A673 (cell line): ENCODE data around the gene SBF2. TPM values are rescaled to one million over a fixed set of nuclear protein-coding genes. Genes with fewer than 3 reads are reported as not detected.

Source experiments
- BruUV-seq: library from RNA; stranded (reverse); fragments of 400-500 nt; replicated peaks from 2 replicates; lab custom pipeline; 2021; lab: Mats Ljungman, UMichigan
- CTCF ChIA-PET: fragments of 300-600 bp; sonication (Branson Sonifier 250); formaldehyde crosslinking; loops from one replicate; lab custom pipeline; 2022; ENCODE audit warnings: antibody characterized with exemption; lab: Charles Lee
- POLR2A ChIA-PET: fragments of 300-600 bp; sonication (Branson Sonifier 250); formaldehyde crosslinking; loops from one replicate; lab custom pipeline; 2022; ENCODE audit warnings: antibody characterized with exemption; ENCODE audit not compliant: low non-redundant PET; lab: Charles Lee
- DNase-seq: peaks from one replicate; pipeline ENCODE4 v3.0.0-alpha.2; 2015; ENCODE audit warnings: low spot score
- H3K27ac ChIP-seq: fragments of 200-600 bp; sonication (generic); 2 replicates; pipeline ENCODE4 v1.5.1; 2016; ENCODE audit warnings: mixed run types, low read depth, mild to moderate bottlenecking, mixed read lengths, antibody characterized with exemption, low read length; ENCODE audit not compliant: poor library complexity, severe bottlenecking
- H3K27me3 ChIP-seq: fragments of 200-600 bp; sonication (generic); replicated peaks from 2 replicates; pipeline ENCODE4 v1.6.1; 2017; ENCODE audit warnings: mixed run types, low read depth, mild to moderate bottlenecking, mixed read lengths, antibody characterized with exemption, low read length; ENCODE audit not compliant: insufficient read depth, poor library complexity
- H3K36me3 ChIP-seq: fragments of 200-600 bp; sonication (generic); 2 replicates; pipeline ENCODE4 v1.6.1; 2016; ENCODE audit warnings: mixed run types, mild to moderate bottlenecking, mixed read lengths, antibody characterized with exemption, low read length; ENCODE audit not compliant: insufficient read depth, poor library complexity, severe bottlenecking
- H3K4me1 ChIP-seq: fragments of 200-600 bp; sonication (generic); 2 replicates; pipeline ENCODE4 v1.6.1; 2017; ENCODE audit warnings: mixed run types, mild to moderate bottlenecking, mixed read lengths, antibody characterized with exemption, low read length; ENCODE audit not compliant: insufficient read depth, poor library complexity, severe bottlenecking
- H3K4me3 ChIP-seq: fragments of 200-600 bp; sonication (generic); 2 replicates; pipeline ENCODE4 v1.5.1; 2016; ENCODE audit warnings: low read depth, mixed run types, mild to moderate bottlenecking, mixed read lengths, low read length; ENCODE audit not compliant: poor library complexity, severe bottlenecking
- H3K9me3 ChIP-seq: fragments of 200-600 bp; sonication (generic); 2 replicates; pipeline ENCODE4 v1.6.1; 2016; ENCODE audit warnings: mixed run types, low read depth, mild to moderate bottlenecking, mixed read lengths, antibody characterized with exemption, low read length; ENCODE audit not compliant: poor library complexity, severe bottlenecking
- EZH2 ChIP-seq: fragments of 200-600 bp; sonication (generic); IDR thresholded peaks from 2 replicates; pipeline ENCODE4 v1.6.1; 2017; ENCODE audit warnings: borderline replicate concordance, low read depth, mild to moderate bottlenecking, mixed read lengths, antibody characterized with exemption, low read length; ENCODE audit not compliant: poor library complexity, severe bottlenecking
- intact Hi-C: fragments of 100-400 bp; cut with micrococcal nuclease; formaldehyde crosslinking; loops from one replicate; pipeline ENCODE4 v1.10.0; 2022; ENCODE audit not compliant: unreplicated experiment
- total RNA-seq: library from RNA; stranded (reverse); gene quantifications from 2 replicates; pipeline ENCODE4 v1.2.3, GENCODE V29; 2021
- TF ChIP-seq, protein P1 (sequence below): fragments of 300-800, 200-600 bp; sonication (generic); conservative IDR thresholded peaks from 2 replicates; pipeline ENCODE4 v1.5.1; 2017; ENCODE audit warnings: low read depth, mild to moderate bottlenecking, antibody characterized with exemption, low read length, moderate library complexity, mixed read lengths

Gene SBF2
- total RNA-seq, 1 experiment from 2014 or later: 31.8 TPM

DNA sequence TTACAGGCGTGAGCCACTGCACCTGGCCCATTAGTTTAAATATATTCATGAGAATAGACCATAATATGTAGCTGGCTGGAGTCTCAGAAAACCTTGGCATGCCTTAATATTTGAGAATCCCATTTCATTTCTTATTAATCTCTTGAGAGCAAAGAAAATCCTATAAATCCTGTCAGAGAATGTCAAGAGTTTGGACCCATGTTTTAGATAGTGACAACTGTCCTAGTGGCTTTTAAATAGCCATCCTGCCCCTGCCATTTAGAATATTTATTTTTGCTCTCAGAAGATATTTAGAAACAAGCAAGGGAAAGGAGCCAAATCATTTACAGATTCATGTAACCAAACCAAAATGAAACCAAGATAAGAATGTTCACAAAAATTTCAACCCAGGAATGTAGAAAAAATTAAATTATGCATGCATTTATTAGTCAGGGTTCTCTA is 522.9 kb downstream of the SBF2 start:
- H3K9me3 ChIP-seq: no peaks in the 10 kb centered on the region
- peaks cover 6% of the 10 kb centered on the region for H3K4me1 ChIP-seq
- H3K4me3 ChIP-seq: no peak overlapping the region
- no peak for TF ChIP-seq EZH2
- TF ChIP-seq, protein P1, sequence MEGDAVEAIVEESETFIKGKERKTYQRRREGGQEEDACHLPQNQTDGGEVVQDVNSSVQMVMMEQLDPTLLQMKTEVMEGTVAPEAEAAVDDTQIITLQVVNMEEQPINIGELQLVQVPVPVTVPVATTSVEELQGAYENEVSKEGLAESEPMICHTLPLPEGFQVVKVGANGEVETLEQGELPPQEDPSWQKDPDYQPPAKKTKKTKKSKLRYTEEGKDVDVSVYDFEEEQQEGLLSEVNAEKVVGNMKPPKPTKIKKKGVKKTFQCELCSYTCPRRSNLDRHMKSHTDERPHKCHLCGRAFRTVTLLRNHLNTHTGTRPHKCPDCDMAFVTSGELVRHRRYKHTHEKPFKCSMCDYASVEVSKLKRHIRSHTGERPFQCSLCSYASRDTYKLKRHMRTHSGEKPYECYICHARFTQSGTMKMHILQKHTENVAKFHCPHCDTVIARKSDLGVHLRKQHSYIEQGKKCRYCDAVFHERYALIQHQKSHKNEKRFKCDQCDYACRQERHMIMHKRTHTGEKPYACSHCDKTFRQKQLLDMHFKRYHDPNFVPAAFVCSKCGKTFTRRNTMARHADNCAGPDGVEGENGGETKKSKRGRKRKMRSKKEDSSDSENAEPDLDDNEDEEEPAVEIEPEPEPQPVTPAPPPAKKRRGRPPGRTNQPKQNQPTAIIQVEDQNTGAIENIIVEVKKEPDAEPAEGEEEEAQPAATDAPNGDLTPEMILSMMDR: no peak
- DNase-seq: no peak
- no peaks in the 10 kb centered on the region for H3K36me3 ChIP-seq
- H3K27ac ChIP-seq: no peak overlapping the region
- ChIA-PET POLR2A (no interaction called here), CTCF (no interaction called here)
- intact Hi-C loops: no loop called here
- no TSS peak for BruUV-seq
- H3K27me3 ChIP-seq: no peaks in the 10 kb centered on the region

DNA sequence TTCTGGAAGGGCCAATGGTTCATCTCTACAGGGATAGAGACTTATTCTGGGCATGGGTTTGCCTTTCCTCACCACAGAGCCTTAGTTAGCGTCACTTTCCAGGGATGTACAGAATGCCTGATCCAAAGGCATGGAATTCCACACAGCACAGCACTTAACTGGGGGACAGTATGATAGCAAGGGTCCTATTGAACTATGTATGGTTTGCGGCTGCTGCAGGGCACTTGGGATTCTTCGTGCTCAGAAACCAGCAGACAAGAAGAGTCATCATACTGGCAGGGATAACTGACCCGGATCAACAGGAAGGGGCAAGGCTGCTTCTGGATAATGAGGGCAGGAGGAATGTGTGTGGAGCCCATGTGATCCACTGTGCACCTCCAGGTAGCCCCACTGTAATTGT is 524.4 kb downstream of the SBF2 start:
- H3K36me3 ChIP-seq: no peaks in the 10 kb centered on the region
- no peaks in the 10 kb centered on the region for H3K27me3 ChIP-seq
- H3K4me1 ChIP-seq: peaks cover 9% of the 10 kb centered on the region
- H3K9me3 ChIP-seq: no peaks in the 10 kb centered on the region
- ChIA-PET CTCF (no interaction called here), POLR2A (no interaction called here)
- no peak for DNase-seq
- BruUV-seq: no TSS peak
- intact Hi-C loops: no loop called here
- TF ChIP-seq EZH2: no peak
- TF ChIP-seq, protein P1: no peak
- H3K27ac ChIP-seq: no peak overlapping the region
- no peak overlapping the region for H3K4me3 ChIP-seq

DNA sequence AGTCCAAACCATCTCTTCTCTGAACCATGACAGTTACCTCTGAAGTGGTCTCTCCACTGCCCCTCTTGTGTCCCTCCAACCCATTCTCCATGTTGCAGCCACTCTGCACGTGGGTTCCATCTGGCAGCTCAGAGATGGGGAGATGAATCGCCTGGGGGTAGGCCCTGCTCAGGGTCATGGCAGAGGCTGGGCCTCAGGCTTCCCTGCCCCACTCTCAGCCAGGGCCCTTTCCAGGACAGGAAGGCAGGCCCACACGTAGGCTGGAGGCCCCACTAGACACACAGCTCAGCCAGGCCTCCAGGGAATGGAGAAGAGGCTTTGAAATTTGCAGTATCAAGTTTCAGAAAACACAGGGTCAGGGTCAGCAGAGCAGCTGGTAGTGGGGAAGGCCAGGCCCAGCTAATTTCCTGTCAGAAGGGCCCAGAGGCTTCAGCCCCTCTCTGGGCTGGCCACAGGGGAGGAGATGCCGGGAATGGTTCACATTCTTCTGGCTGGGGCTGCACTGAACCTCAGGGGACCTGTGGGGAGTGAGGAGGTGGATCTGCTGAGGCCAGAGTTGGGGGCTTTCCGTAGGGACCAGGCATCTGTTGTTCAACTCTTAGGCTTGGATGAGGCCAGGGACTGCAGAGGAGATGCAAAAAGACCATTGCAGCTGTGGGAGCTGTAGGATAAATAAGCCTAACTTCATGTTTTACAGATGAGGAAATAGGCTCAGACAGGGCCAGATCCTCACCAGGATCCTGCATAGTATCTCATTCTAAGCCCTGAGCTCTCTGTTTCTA is 528.5 kb downstream of the SBF2 start:
- Histone ChIP-seq H3K9me3 (no peaks in the 10 kb centered on the region), H3K27ac (peak overlapping the region; percentile 47), H3K36me3 (no peaks in the 10 kb centered on the region), H3K4me3 (no peak overlapping the region), H3K27me3 (no peaks in the 10 kb centered on the region), H3K4me1 (peaks cover 8% of the 10 kb centered on the region)
- POLR2A ChIA-PET: no interaction called here
- DNase-seq: peak; percentile 26
- no TSS peak for BruUV-seq
- TF ChIP-seq, protein P1: no peak
- no peak for TF ChIP-seq EZH2
- CTCF ChIA-PET: no interaction called here
- intact Hi-C loops: no loop called here
